ENCODE data around the gene SIGLEC6. TPM values are rescaled to one million over a fixed set of nuclear protein-coding genes. Genes with fewer than 3 reads are reported as not detected.

SIGLEC6 gene
- total and polyA plus RNA-seq, 2 experiments from 2014 or later = not detected

DNA sequence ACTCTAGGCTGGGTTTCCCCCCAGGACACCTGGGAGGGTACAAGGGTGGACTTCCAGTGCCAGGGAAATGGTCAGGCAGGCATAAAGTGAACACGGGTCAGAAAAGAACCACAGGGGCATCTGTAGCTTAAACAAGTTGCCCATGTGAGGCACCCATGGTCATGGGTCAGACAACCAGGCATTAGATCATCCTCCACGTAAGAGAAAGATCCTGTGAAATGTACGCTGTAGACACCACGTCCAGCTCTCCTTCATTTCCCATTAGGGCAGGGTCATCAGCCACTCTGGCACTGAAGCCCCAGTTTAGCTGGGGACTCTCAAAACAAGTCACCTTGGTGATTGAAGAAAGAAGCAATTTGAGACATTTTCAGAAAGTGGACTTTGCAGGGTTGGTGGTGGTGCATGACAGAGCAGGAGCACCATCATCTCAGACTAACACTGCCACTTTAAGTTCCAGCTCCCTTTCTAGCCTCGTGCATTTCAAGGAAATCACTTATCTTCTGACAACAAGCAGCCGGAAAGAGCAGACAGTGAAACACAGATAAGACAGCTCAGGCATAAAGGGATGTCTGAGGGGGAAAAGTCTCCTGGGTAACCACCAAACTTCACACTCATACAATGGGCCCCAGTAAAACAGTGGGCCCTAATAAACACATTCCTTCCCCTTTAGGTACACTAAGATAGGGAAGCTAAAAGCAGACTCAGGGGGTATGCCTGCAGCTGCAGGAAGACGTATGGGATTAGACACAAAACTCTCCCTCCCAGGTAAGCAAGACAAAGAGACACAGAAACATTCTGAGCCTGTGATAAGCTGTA lies 16.1 kb upstream of the SIGLEC6 start:
- Histone ChIP-seq H3K9me2 (ENCODE audit: insufficient read depth) (no peaks in the 10 kb centered on the region), H3K27ac (no peak overlapping the region), H3K4me2 (ENCODE audit: unreplicated experiment) (no peak overlapping the region), H3K9me3 (ENCODE audit: low read depth) (no peaks in the 10 kb centered on the region), H3K9ac (no peak overlapping the region), H3K4me3 (no peak overlapping the region), H3K27me3 (replicated peaks; ENCODE audit: insufficient read depth) (no peaks in the 10 kb centered on the region; the same call in 1 of the 2 replicates), H3K79me2 (ENCODE audit: insufficient read depth) (no peaks in the 10 kb centered on the region), H3K36me3 (ENCODE audit: low read depth) (no peaks in the 10 kb centered on the region), H3F3A (ENCODE audit: insufficient read depth) (no peaks in the 10 kb centered on the region), H2AFZ (no peak overlapping the region), H3K4me1 (ENCODE audit: insufficient read depth) (no peaks in the 10 kb centered on the region), H4K20me1 (ENCODE audit: insufficient read depth) (no peaks in the 10 kb centered on the region)
- WGBS, 2 experiments (ENCODE audit: low coverage in 1 of 2, low lambda C conversion rate in 2 of 2, missing lambda C conversion rate in 2 of 2) = 23 to 31% methylated on average over 7 of the region's 7 CpGs
- in situ Hi-C loops (cut with MboI) = no loop called here
- no peak for TF ChIP-seq EZH2phosphoT487 (IDR thresholded peaks at IDR 0.05; ENCODE audit: insufficient read depth, low read depth)
- TF ChIP-seq EZH2 (IDR thresholded peaks at IDR 0.05; ENCODE audit: insufficient read depth, poor library complexity, severe bottlenecking) = no peak
- DNase-seq = no peak

DNA sequence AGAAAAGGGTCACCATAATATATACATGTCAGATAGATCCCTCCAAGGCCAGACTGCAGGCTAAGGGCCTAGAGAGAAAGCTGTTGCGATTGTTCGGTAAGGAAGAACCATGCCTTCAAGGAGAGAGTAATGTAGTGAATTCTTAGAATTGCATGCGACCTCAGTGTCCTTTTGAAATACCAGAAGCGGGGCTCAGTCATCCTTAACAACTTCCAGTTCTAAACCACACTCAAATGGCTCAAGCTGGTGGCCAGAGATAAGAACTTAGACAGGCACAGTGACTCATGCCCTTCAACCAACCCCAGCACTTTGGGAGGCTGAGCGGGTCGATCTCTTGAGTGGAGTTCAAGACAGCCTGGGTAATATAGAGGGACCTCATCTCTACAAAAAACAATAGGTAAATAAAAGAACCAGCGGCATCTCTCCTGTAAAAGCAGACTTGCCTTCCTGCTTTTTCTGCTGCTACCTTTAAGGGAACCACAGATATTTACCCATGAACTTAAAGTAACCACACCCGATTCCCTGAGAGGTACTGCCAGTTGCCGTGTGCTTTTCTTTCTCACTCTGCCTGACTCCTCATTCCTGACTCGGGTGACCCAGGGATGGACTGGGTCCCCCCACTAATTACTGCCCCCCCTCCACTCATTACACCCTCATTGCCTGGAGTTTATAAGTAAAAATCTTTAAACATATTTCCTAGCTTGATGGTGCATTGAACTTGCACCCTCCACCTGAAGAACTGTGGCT lies 15.4 kb upstream of the SIGLEC6 start:
- Histone ChIP-seq H4K20me1 (ENCODE audit: insufficient read depth) (no peaks in the 10 kb centered on the region), H3K36me3 (ENCODE audit: low read depth) (no peaks in the 10 kb centered on the region), H3K4me3 (no peak overlapping the region), H3K4me1 (ENCODE audit: insufficient read depth) (no peaks in the 10 kb centered on the region), H3K27me3 (replicated peaks; ENCODE audit: insufficient read depth) (no peaks in the 10 kb centered on the region; the same call in 1 of the 2 replicates), H3F3A (ENCODE audit: insufficient read depth) (no peaks in the 10 kb centered on the region), H3K9ac (no peak overlapping the region), H2AFZ (no peak overlapping the region), H3K4me2 (ENCODE audit: unreplicated experiment) (no peak overlapping the region), H3K9me2 (ENCODE audit: insufficient read depth) (no peaks in the 10 kb centered on the region), H3K79me2 (ENCODE audit: insufficient read depth) (no peaks in the 10 kb centered on the region), H3K27ac (no peak overlapping the region), H3K9me3 (ENCODE audit: low read depth) (no peaks in the 10 kb centered on the region)
- TF ChIP-seq EZH2phosphoT487 (IDR thresholded peaks at IDR 0.05; ENCODE audit: insufficient read depth, low read depth) = no peak
- peak; percentile 20 for DNase-seq
- WGBS, 2 experiments (ENCODE audit: low coverage in 1 of 2, low lambda C conversion rate in 2 of 2, missing lambda C conversion rate in 2 of 2) = 37 to 38% methylated on average over 10 of the region's 10 CpGs
- in situ Hi-C loops (cut with MboI) = no loop called here

DNA sequence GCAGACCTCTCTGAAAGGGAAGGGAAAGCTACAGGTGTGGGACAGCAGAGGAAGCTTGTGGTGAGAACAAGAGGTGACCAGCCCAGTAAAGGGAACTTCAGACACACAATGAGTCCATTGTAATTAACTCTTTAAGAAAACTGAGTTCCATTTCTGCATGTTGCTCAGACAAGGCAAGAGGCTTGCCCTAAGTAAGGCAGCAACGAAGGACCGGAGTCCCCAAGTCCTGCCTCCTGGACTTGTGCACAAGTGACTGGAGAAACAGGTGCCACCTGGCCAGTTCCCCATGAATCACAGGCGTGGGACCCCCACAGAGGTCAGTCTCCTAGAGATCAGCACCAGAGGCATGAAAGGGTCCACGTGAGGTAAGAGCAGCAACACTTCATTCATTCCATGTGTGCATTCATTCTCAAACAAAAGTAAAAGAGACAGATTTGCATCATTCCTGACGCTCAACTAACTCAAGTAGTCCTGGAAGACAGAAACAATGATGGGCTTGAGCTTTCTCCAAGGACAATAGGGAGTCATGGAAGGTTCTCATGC lies 14.7 kb upstream of the SIGLEC6 start:
- no peak for TF ChIP-seq EZH2phosphoT487 (IDR thresholded peaks at IDR 0.05; ENCODE audit: insufficient read depth, low read depth)
- TF ChIP-seq EZH2 (IDR thresholded peaks at IDR 0.05; ENCODE audit: insufficient read depth, poor library complexity, severe bottlenecking) = no peak
- Histone ChIP-seq H3K27me3 (replicated peaks; ENCODE audit: insufficient read depth) (no peaks in the 10 kb centered on the region; the same call in 1 of the 2 replicates), H3K9me2 (ENCODE audit: insufficient read depth) (no peaks in the 10 kb centered on the region), H3K4me3 (no peak overlapping the region), H3K4me2 (ENCODE audit: unreplicated experiment) (no peak overlapping the region), H2AFZ (no peak overlapping the region), H3K79me2 (ENCODE audit: insufficient read depth) (no peaks in the 10 kb centered on the region), H3K9me3 (ENCODE audit: low read depth) (no peaks in the 10 kb centered on the region), H3F3A (ENCODE audit: insufficient read depth) (no peaks in the 10 kb centered on the region), H3K36me3 (ENCODE audit: low read depth) (no peaks in the 10 kb centered on the region), H3K27ac (no peak overlapping the region), H4K20me1 (ENCODE audit: insufficient read depth) (no peaks in the 10 kb centered on the region), H3K4me1 (ENCODE audit: insufficient read depth) (no peaks in the 10 kb centered on the region), H3K9ac (no peak overlapping the region)
- in situ Hi-C loops (cut with MboI) = no loop called here
- DNase-seq = no peak
- 44 to 46% methylated on average over 5 of the region's 5 CpGs for WGBS, 2 experiments (ENCODE audit: low coverage in 1 of 2, low lambda C conversion rate in 2 of 2, missing lambda C conversion rate in 2 of 2)

DNA sequence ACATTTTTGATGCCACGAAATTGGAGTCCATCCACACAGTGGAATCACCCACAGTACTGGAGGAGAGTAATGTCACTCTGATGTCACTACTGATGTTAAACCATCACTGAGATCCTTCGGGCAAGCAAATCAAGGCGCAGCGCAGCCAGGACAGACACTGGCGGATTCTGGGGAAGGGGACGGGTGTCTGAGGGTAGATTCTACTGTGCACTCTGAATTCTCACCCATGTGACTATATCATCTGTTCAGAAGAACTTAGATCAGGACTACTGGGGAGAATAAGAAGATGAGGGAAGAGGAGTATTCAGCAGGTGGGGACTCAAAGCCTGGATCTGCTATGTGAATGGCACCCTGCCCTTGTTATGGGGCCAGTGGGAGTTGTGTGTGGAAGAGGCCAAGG lies 12.6 kb upstream of the SIGLEC6 start:
- no peak overlapping the region for H3K4me2 ChIP-seq (ENCODE audit: unreplicated experiment)

More for the DNA sequence above, 12.6 kb upstream of the SIGLEC6 start:
- Histone ChIP-seq H3K4me3 (no peak overlapping the region), H3K4me1 (ENCODE audit: insufficient read depth) (no peaks in the 10 kb centered on the region), H2AFZ (no peak overlapping the region), H3F3A (ENCODE audit: insufficient read depth) (no peaks in the 10 kb centered on the region), H3K27ac (no peak overlapping the region), H3K9ac (no peak overlapping the region), H3K27me3 (replicated peaks; ENCODE audit: insufficient read depth) (peaks cover 4% of the 10 kb centered on the region; the same call in 1 of the 2 replicates), H3K79me2 (ENCODE audit: insufficient read depth) (no peaks in the 10 kb centered on the region), H4K20me1 (ENCODE audit: insufficient read depth) (no peaks in the 10 kb centered on the region), H3K9me2 (ENCODE audit: insufficient read depth) (no peaks in the 10 kb centered on the region), H3K9me3 (ENCODE audit: low read depth) (no peaks in the 10 kb centered on the region), H3K36me3 (ENCODE audit: low read depth) (no peaks in the 10 kb centered on the region)
- DNase-seq = no peak
- 42 to 44% methylated on average over 6 of the region's 6 CpGs for WGBS, 2 experiments (ENCODE audit: low coverage in 1 of 2, low lambda C conversion rate in 2 of 2, missing lambda C conversion rate in 2 of 2)
- in situ Hi-C loops (cut with MboI) = no loop called here
- TF ChIP-seq EZH2phosphoT487 (IDR thresholded peaks at IDR 0.05; ENCODE audit: insufficient read depth, low read depth) (no peak), EZH2 (IDR thresholded peaks at IDR 0.05; ENCODE audit: insufficient read depth, poor library complexity, severe bottlenecking) (no peak)
